NCI-H187 treated with DMSO at 0.1 percent for 48 hours (cell line): ENCODE measurements around the gene RPL29.
"Not testable (repeated sequence)": the region's sequence is repeated elsewhere in the genome, so short reads cannot be mapped to it uniquely, and the experiment has no call there.

ENCODE experiments used
- DNase-seq: peaks from one replicate; lab custom pipeline; 2025; lab: John Stamatoyannopoulos, UW

The RPL29 gene

DNA sequence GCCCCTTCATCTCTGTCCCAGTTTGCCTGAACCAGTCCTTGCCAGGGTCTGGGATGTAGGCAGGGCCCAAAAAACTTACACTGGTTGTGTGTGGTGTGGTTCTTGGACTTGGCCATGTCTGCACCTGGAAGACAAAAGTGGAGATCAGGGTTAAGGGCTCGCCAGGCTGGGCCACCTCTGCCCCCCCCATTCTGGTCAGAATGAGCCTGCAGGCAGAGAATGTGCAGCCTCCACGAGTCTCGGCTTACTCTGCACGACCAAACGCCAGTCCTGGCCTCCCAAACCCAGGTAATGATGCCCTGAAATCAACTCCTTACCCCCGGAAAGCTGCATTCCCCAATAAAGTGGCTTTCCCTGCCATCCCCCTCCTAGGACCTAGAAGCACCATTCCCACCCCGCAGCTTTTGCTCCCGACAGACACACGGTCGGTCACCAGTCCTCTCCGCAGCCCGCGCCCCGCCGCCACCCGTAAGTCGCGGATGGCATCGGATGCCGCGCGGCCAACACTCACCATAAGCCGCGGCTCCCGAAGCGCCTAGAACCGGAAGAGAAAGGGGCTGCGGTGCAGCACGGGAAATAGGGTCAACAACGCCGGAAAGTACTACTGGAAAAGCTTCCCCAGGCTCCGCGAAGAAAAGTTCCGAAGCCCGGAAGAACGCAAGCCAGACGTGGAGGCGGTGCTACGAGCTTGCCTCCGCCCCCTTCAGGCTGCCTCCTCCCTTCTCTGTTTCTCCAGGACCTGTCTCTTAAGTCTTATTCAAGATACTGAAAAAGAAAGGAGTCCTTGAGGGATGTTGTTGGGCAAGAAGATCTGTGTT is at the start of gene RPL29:
TSS of gene RPL29 (minus strand) at position 550 of the 818 bp plus-strand sequence. CDS start at position 116, 434 bp downstream.
- peak; percentile 70 for DNase-seq

GRCh38 chr3:52044869-52045619 is 49.3 kb upstream of the RPL29 start:
- DNase-seq, result no peak

- no peak for DNase-seq
Measured at GRCh38 chr3:52043750-52044149, 48.1 kb upstream of the RPL29 start.

- not testable (repeated sequence) for DNase-seq
Measured at GRCh38 chr3:52043039-52043438, 47.3 kb upstream of the RPL29 start.

GRCh38 chr3:52041118-52041731 is 45.5 kb upstream of the RPL29 start:
- no peak for DNase-seq

DNA sequence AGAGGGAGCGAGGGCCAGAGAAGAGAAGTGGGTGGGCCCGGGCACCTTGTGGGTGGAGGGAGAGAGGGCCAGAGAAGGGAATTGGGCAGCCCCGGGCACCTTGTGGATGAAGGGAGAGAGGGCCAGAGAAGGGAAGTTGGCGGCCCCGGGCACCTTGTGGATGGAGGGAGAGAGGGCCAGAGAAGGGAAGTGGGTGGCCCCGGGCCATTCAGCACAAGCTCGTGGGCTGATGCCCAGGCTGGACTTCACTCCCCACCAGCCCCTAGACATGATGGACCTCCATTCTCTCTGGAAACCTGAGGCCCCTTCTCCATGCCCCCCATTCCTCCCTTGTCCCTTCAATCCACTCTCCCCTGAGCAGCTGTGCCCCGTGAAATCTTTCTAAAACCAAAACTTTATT is 44.9 kb upstream of the RPL29 start:
- DNase-seq, result no peak

DNA sequence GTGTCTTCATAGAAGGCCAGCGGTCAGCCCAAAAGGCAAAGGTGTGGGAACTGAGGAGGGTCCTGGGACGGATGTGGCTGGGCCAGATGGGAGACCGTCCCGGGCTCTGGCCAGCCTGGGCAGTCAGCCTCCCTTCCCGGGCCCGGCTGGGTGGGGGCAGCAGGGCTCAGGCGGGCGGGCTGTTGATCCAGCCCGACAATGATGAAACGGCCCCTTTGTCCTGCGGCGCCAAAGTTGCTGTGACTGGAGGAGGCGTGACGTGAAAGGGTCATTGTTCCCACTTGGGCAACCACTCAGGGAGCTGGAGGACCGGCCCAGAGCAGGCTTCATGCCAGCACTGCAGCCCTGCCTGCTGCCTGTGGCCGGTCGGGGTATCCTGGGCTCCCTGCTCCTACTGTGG is 44.2 kb upstream of the RPL29 start:
- no peak for DNase-seq

GRCh38 chr3:52039426-52039825 is 43.7 kb upstream of the RPL29 start:
- no peak for DNase-seq

- DNase-seq, result no peak
Measured at GRCh38 chr3:52038227-52038626, 42.5 kb upstream of the RPL29 start.

GRCh38 chr3:52037291-52037690 is 41.6 kb upstream of the RPL29 start:
- no peak for DNase-seq

DNA sequence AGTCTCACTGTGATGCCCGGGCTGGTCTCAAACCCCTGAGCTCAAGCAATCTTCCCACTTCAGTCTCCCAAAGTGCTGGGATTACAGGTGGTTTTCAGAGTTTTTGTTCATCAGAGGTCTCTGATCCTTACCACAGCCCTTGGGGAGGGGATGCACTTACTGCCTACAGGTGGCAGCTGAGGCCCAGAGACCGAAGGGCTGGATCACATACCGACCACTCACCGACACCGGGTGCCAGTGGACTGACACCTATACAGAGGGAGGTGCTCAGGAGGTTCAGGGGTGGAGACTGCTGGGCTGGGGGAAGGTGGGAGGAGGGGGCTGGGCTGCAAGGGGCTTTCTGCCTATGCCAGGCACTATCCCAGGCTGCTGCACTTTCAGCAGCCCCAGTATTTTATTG is 41.1 kb upstream of the RPL29 start:
- DNase-seq, result no peak

- DNase-seq, result no peak
Measured at GRCh38 chr3:52036222-52036694, 40.6 kb upstream of the RPL29 start.

DNA sequence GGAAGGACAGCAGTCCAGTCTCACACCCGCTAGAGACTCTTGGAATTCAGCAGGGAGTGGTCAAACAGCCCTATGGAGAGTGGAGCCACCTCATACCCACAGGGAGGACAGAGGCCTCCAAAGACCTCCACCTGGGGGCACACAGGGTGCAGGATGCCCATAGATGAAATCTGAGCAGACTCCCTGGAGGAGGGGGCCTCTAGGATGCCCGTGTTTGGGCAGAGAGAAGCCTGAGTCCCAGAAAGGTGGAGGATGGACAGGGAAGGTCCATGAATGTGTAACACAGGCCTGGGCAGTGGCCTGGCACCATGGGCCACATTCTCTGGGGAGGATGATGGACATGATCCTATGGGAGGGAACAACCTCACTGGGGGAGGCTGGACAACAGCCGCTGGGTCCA is 39.0 kb upstream of the RPL29 start:
- DNase-seq, result no peak

- no peak for DNase-seq
Measured at GRCh38 chr3:52034212-52034611, 38.5 kb upstream of the RPL29 start.

- DNase-seq, result not testable (repeated sequence)
Measured at GRCh38 chr3:52033748-52034147, 38.1 kb upstream of the RPL29 start.

- DNase-seq, result no peak
Measured at GRCh38 chr3:52032702-52033408, 37.2 kb upstream of the RPL29 start.

DNA sequence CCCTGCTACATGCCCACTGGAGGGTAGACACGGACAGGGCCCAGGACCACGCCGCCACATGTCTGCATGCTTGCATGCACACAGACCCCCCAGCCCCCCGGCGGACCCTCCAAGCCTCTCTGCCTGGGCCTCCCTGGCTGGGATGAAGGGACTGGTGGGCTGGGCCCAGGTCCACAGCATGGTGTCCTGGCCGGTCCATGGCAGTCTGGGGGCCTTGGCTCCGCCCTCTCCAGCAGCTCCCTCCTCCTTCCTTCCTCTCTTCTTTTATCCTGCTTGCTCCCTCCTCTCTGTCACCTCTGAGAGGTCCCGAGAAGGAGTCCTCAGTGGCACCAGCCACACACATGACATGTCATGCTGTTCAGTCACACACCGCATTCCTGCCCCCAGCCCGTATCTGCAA is 36.2 kb upstream of the RPL29 start:
- no peak for DNase-seq

DNA sequence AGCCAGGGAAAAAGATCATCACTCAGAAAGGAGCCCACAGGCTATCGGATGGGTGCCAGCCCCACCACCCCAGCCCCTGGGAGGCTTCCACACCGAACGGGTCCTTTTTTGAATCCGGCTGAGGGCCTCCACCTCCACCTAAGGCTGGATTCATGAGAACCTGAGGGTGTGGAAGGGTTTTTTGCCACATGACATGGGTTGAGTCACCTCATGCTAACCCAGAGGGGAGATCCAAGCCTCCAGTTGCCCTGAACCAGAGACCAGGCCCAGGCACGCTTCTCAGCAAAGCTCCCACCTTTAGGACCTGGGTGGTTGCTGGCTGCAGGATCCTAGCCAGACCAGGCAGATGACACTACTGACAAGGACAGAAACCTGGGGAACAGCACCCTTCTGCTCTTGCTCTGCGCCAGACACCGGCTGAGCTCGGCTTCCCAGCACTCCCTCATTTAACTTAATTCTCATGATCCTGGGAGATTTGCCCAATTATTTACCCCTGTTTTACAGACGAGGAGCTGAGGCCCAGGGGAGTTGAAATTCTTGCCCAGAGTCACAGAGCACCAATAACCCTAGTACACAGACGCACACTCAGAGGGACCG is 35.1 kb upstream of the RPL29 start:
- no peak for DNase-seq

- DNase-seq, result no peak
Measured at GRCh38 chr3:52029535-52029934, 33.8 kb upstream of the RPL29 start.

- no peak for DNase-seq
Measured at GRCh38 chr3:52029053-52029452, 33.4 kb upstream of the RPL29 start.

GRCh38 chr3:52028572-52028971 is 32.9 kb upstream of the RPL29 start:
- DNase-seq, result no peak

- no peak for DNase-seq
Measured at GRCh38 chr3:52026041-52026440, 30.3 kb upstream of the RPL29 start.
